Nephron (organoid): ENCODE data around the gene ZPLD1.

ENCODE experiments used
- H3K27ac Mint-ChIP-seq, 3 experiments: 2 replicates each; pipeline ENCODE4 v1.8.0; 2020; ENCODE audit warnings: mixed read lengths in 3 of 3, mild to moderate bottlenecking in 2 of 3, moderate library complexity in 1 of 3
- H3K27me3 Mint-ChIP-seq: 2 replicates; pipeline ENCODE4 v1.8.0; 2021; ENCODE audit warnings: low read depth, mild to moderate bottlenecking, moderate library complexity, mixed read lengths
- H3K36me3 Mint-ChIP-seq: 2 replicates; pipeline ENCODE4 v1.8.0; 2020; ENCODE audit warnings: low read depth, mixed read lengths
- H3K4me1 Mint-ChIP-seq: 2 replicates; pipeline ENCODE4 v1.8.0; 2020; ENCODE audit warnings: mixed read lengths
- H3K4me3 Mint-ChIP-seq, 3 experiments: 2 replicates each; pipeline ENCODE4 v1.8.0; 2020; ENCODE audit warnings: mild to moderate bottlenecking in 3 of 3, mixed read lengths in 3 of 3, moderate library complexity in 2 of 3
- H3K9me3 Mint-ChIP-seq: 2 replicates; pipeline ENCODE4 v1.8.0; 2020; ENCODE audit warnings: mixed read lengths
- CTCF ChIP-seq, 3 experiments: fragments of 200-600 bp; sonication (generic); IDR thresholded peaks; one replicate each; pipeline ENCODE4 v1.5.0; 2021; ENCODE audit warnings: antibody characterized with exemption in 3 of 3; ENCODE audit not compliant: unreplicated experiment in 3 of 3

Gene ZPLD1

GRCh38 chr3:102485701-102486100 is 50.9 kb downstream of the ZPLD1 start:
- Mint-ChIP-seq H3K4me1 (no peaks in the 10 kb centered on the region), H3K4me3 (no peak overlapping the region), H3K9me3 (peaks cover 3% of the 10 kb centered on the region), H3K27me3 (peaks cover 4% of the 10 kb centered on the region), H3K27ac (no peak overlapping the region), H3K36me3 (no peaks in the 10 kb centered on the region)
- no peak for TF ChIP-seq CTCF (IDR thresholded peaks at IDR 0.05; ENCODE audit: unreplicated experiment in 3 of 3)

GRCh38 chr3:102488331-102488730 is 53.5 kb downstream of the ZPLD1 start:
- H3K36me3 Mint-ChIP-seq: no peaks in the 10 kb centered on the region
- peaks cover 11% of the 10 kb centered on the region for H3K9me3 Mint-ChIP-seq
- no peak overlapping the region for H3K4me3 Mint-ChIP-seq
- H3K27ac Mint-ChIP-seq: no peak overlapping the region
- no peak for TF ChIP-seq CTCF (IDR thresholded peaks at IDR 0.05; ENCODE audit: unreplicated experiment in 3 of 3)
- no peaks in the 10 kb centered on the region for H3K4me1 Mint-ChIP-seq
- peaks cover 4% of the 10 kb centered on the region for H3K27me3 Mint-ChIP-seq

GRCh38 chr3:102492300-102492699 is 57.5 kb downstream of the ZPLD1 start:
- Mint-ChIP-seq H3K36me3 (no peaks in the 10 kb centered on the region), H3K9me3 (peaks cover 11% of the 10 kb centered on the region), H3K4me3 (no peak overlapping the region), H3K27me3 (peaks cover 3% of the 10 kb centered on the region), H3K4me1 (no peaks in the 10 kb centered on the region), H3K27ac (no peak overlapping the region)
- no peak for TF ChIP-seq CTCF (IDR thresholded peaks at IDR 0.05; ENCODE audit: unreplicated experiment in 3 of 3)

- Mint-ChIP-seq H3K27me3 (no peaks in the 10 kb centered on the region), H3K9me3 (peaks cover 7% of the 10 kb centered on the region), H3K4me1 (no peaks in the 10 kb centered on the region), H3K27ac (no peak overlapping the region), H3K36me3 (no peaks in the 10 kb centered on the region), H3K4me3 (no peak overlapping the region)
- TF ChIP-seq CTCF (IDR thresholded peaks at IDR 0.05; ENCODE audit: unreplicated experiment in 3 of 3): no peak
Observed at GRCh38 chr3:102497571-102497970, 62.8 kb downstream of the ZPLD1 start.

GRCh38 chr3:102505542-102505941 is 70.7 kb downstream of the ZPLD1 start:
- Mint-ChIP-seq H3K9me3 (no peaks in the 10 kb centered on the region), H3K36me3 (no peaks in the 10 kb centered on the region), H3K4me1 (no peaks in the 10 kb centered on the region), H3K27me3 (no peaks in the 10 kb centered on the region), H3K4me3 (no peak overlapping the region), H3K27ac (no peak overlapping the region)
- TF ChIP-seq CTCF (IDR thresholded peaks at IDR 0.05; ENCODE audit: unreplicated experiment in 3 of 3): no peak

- peaks cover 5% of the 10 kb centered on the region for H3K4me1 Mint-ChIP-seq
- TF ChIP-seq CTCF (IDR thresholded peaks at IDR 0.05; ENCODE audit: unreplicated experiment in 3 of 3): no peak
- H3K27me3 Mint-ChIP-seq: peaks cover 3% of the 10 kb centered on the region
- no peaks in the 10 kb centered on the region for H3K36me3 Mint-ChIP-seq
- no peak overlapping the region for H3K4me3 Mint-ChIP-seq
- H3K9me3 Mint-ChIP-seq: no peaks in the 10 kb centered on the region
- peak overlapping the region in 2 of 3 experiments; percentile 31 to 43 for H3K27ac Mint-ChIP-seq
Observed at GRCh38 chr3:102510663-102511062, 75.8 kb downstream of the ZPLD1 start.
